H1 (cell line): ENCODE results near the gene RFX2.
"Not testable (repeated sequence)": the region's sequence is repeated elsewhere in the genome, so short reads cannot be mapped to it uniquely, and the experiment has no call there.

Experiments
- ATF3 ChIP-seq: IDR thresholded peaks from 2 replicates; pipeline ENCODE4 v1.6.1; 2011; ENCODE audit warnings: low read depth, mild to moderate bottlenecking, low read length; ENCODE audit not compliant: insufficient read depth
- CHD1 ChIP-seq: IDR thresholded peaks from 2 replicates; pipeline ENCODE4 v1.6.1; 2012; ENCODE audit warnings: low read depth, low read length, improper control_type of control experiment
- CTCF ChIP-seq, 3 experiments: IDR thresholded peaks; 1 replicate in 2 of 3; 2 replicates in 1 of 3; pipeline versions ENCODE4 v1.5.1 to v1.6.1; 2011; ENCODE audit warnings: low read length in 3 of 3, mild to moderate bottlenecking in 3 of 3, inconsistent platforms in 2 of 3, low read depth in 1 of 3, moderate library complexity in 1 of 3; ENCODE audit not compliant: insufficient read depth in 1 of 3; ENCODE audit errors: control extremely low read depth in 1 of 3
- JUN ChIP-seq: IDR thresholded peaks from 2 replicates; pipeline ENCODE4 v1.6.1; 2011; ENCODE audit warnings: low read depth, mild to moderate bottlenecking, improper control_type of control experiment, low read length
- MAX ChIP-seq: IDR thresholded peaks from 2 replicates; pipeline ENCODE4 v1.6.1; 2012; ENCODE audit warnings: inconsistent platforms
- NANOG ChIP-seq: IDR thresholded peaks from 2 replicates; pipeline ENCODE4 v1.6.1; 2011; ENCODE audit warnings: low read length, low read depth, mild to moderate bottlenecking, inconsistent platforms; ENCODE audit not compliant: insufficient read depth, poor library complexity, severe bottlenecking
- POLR2A ChIP-seq, 2 experiments: IDR thresholded peaks; 1 replicate in 1 of 2; 2 replicates in 1 of 2; pipeline ENCODE4 v1.6.1; 2011; ENCODE audit warnings: low read depth in 2 of 2, low read length in 2 of 2, mild to moderate bottlenecking in 2 of 2; ENCODE audit errors: control extremely low read depth in 1 of 2
- RAD21 ChIP-seq, 2 experiments: IDR thresholded peaks in 1 of 2; conservative IDR thresholded peaks in 1 of 2; 2 replicates each; pipeline ENCODE4 v1.6.1; 2011; ENCODE audit warnings: low read depth in 2 of 2, low read length in 2 of 2, improper control_type of control experiment in 1 of 2, inconsistent platforms in 1 of 2, mild to moderate bottlenecking in 1 of 2, moderate library complexity in 1 of 2

GRCh38 chr19:5985837-5986236 lies 124.5 kb downstream of the RFX2 start:
- TF ChIP-seq POLR2A (IDR thresholded peaks at IDR 0.05; ENCODE audit: control extremely low read depth in 1 of 2, low read depth in 2 of 2, low read length in 2 of 2); CHD1; CTCF (IDR thresholded peaks at IDR 0.05; ENCODE audit: control extremely low read depth in 1 of 3, insufficient read depth in 1 of 3, low read depth in 1 of 3, low read length in 3 of 3); JUN; ATF3; MAX; RAD21 (IDR thresholded peaks at IDR 0.05 in 1 of 2, conservative IDR thresholded peaks at IDR 0.05 in 1 of 2; ENCODE audit: low read depth in 2 of 2, low read length in 2 of 2); NANOG: not testable (repeated sequence)
